ENCODE results near the gene ZCCHC24.
A peak's percentile ranks its signal among the peaks of the same experiment; 100 is the strongest.

ZCCHC24 gene

DNA sequence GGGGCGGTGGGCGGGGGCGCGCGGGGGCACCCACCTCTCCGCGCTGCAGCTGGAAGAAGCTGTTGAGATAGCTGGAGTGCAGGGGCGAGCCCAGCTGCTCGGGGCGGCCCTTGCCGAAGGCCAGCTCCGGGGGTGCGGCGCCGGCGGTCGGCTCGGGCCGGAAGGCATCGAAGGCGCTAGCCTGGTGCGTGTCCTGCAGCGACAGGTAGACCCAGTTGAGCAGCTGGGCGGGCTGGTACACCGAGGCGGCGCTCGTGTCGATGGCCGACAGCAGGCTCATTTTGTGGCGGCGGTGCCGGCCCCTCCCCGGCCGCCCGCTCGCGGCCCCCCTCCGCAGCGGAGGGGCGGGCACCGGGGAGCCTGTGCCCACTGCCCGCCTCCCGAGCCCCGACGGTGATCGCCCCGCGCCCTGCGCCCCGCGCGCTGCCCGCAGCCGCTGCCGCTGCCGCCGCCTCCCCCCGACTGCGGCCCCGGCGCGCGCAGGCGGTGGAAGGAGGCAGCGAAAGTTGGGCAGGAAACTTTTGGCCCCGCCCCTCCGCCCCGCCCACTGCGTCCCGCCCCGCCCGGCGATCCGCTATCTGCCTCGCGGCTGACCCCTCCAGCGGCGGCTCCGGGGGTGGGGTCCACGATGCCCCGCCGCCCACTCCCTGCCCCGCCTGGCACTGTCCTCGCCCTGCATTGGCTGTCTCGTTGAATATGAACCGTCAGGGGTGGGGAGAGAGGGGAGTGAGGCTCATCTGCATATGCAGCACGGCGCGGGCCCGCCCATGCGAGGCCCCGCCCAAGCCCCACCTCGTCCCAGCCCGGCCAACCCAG, at the start of gene ZCCHC24:
ZCCHC24 (minus strand) TSS at position 464 of the 816 bp plus-strand sequence; CDS start at position 280, 184 bp downstream.
- peak; percentile 99 for DNase-seq (ENCODE audit: low spot score)

- DNase-seq (ENCODE audit: low spot score), result no peak
Measured at GRCh38 chr10:79493806-79494205, 48.4 kb upstream of the ZCCHC24 start.

GRCh38 chr10:79492839-79493238, 47.4 kb upstream of the ZCCHC24 start:
- no peak for DNase-seq (ENCODE audit: low spot score)

GRCh38 chr10:79492256-79492655, 46.8 kb upstream of the ZCCHC24 start:
- DNase-seq (ENCODE audit: low spot score), result no peak

DNA sequence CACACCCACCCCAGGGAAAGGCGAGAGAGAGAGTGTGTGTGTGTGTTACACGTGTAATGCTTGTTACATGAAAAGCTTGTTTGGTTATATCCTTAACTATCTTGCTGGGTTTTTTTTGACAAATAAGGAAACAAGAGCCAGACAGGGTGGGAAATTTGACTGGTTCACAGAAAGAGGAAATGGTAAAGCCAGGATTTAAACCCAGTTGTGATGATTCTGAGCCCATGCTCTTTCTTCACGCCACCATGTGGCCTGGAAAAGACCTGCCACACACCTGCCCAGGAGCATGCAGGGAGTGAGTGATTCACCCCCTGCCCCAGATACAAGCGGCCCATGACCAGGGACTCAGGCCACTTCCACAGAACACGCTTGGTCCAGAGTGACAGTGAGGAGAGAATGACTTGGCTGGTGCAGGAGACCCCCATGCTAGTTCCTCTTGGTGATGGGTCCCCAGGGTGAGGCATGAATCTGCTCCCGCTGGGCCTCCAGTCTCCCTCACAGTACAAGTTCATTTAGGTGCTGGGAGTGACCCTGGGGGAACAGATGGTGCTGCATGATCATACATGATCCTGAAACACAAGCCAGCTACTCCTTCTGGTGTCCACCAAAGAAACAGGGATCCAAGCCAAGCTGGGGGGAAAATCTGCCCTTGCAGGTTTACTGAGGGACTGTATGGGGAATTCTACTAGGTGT, 45.9 kb upstream of the ZCCHC24 start:
- DNase-seq (ENCODE audit: low spot score), result no peak

DNA sequence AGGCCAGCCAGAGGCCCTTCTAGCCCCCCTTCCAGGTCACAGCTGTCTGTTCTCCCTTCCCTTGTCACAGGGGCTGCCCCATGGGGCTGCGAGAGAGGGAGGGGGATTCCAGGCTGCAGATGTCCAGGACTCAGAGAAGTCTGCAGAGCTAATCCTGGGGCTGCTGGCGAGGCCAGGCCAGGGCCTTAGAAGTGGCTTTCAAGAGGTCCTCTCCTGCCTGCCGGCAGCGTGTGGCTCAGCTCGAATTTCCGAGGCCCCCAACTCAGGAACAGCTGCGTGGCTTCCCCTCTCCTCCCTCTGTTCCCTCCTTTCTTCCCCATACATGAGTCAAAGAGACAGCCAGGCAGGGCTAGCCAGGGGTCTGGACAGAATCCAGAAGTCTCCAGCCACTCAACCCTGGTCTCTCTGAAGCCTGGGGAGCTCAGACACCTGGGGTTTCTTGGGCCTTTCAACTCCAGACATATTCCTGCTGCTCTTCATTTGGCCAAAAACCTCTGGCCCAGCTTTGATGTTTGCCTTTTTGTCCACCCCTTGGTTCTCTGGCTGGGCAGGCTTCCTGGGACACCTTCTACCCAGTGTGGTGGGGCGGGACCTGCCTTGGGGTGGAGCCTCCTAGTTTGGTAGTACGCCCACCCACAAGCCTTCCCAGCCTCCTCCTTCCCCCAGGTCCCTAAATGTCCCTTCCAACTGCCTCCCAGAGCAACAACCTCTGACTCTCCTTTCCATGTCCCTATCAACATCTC, 45.1 kb upstream of the ZCCHC24 start:
- no peak for DNase-seq (ENCODE audit: low spot score)

GRCh38 chr10:79488870-79489269, 43.4 kb upstream of the ZCCHC24 start:
- DNase-seq (ENCODE audit: low spot score), result no peak

GRCh38 chr10:79488336-79488735, 42.9 kb upstream of the ZCCHC24 start:
- no peak for DNase-seq (ENCODE audit: low spot score)

DNA sequence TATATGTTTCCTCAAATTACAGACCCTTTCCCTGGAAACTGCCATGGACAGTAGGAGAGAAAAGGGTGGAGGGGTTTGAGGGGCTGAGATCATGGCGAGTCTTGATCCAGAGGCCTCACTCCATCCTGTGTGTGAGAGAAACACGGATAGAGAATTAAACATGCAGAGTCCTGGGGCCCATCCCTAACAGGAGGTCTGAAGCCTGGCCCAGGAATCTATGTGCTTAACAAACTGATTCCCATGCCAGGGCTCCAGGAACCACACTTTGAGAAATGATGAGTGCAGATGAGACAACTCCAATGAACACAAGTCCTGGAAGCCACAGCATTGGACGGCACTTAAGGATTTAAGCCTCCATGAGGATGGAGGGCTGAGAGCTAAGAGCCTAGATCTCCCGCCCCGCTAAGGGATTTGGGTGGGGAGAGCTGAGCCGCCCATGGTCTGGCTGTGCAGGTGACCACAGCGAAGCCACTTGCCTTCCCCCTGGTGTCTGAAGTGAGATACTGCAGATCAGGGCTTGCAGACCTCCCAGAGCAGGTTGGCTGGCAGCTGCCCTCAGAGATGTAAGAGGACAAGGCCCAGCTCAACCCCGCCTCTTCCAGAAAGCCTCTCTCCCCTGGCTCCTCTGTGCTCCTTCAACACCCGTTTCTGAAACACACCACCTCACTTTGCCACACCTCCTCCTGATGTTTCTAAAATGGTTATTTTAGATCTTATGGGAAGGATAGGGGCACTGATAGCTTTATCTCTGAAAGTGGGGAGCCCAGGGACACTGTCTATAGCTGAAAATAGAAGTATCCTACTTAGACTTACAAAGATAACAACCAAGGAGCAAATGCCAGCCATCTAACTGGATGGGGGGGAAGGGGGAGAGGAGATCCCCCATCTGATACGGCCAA, 42.1 kb upstream of the ZCCHC24 start:
- no peak for DNase-seq (ENCODE audit: low spot score)

GRCh38 chr10:79484476-79484875, 39.1 kb upstream of the ZCCHC24 start:
- DNase-seq (ENCODE audit: low spot score), result no peak

DNA sequence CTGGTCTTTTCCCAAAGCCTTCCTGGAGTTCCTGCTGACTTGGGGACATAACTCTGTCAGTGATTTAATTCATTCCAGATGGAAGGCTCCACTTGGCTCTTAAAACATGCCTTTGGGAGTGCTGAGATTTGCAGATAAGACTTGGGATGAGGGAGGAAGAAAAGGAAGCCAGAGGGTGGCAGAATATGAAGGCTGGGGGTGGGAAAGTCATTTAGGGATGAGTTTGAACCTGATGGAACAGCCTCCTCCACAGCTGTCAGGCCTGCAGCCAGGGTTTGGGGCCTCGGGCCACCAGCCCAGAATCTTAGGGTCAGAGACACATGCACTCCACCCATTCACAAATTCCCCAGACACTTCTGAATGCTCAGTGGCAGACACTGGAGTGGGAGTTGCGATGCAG, 38.5 kb upstream of the ZCCHC24 start:
- DNase-seq (ENCODE audit: low spot score), result no peak

DNA sequence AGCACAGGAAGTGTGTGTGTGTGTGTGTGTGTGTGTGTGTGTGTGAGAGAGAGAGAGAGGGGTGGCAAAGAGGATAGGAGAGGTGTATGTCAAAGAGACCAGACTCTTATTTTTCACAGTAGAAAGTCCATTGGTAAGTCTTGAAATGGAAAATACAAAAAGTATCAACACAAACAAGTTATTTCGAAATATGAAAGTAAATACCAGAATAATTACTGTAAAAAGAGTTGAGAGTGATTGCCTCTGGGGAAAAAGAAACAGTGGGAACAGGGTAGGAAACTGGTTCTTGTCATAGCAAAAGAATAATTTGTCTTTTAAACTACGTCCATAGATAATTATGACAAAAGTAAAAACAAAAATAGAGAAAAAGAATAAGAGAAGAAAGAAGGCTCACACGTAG, 37.9 kb upstream of the ZCCHC24 start:
- no peak for DNase-seq (ENCODE audit: low spot score)

- no peak for DNase-seq (ENCODE audit: low spot score)
Measured at GRCh38 chr10:79482741-79483140, 37.3 kb upstream of the ZCCHC24 start.

- DNase-seq (ENCODE audit: low spot score), result no peak
Measured at GRCh38 chr10:79482304-79482703, 36.9 kb upstream of the ZCCHC24 start.

GRCh38 chr10:79479283-79479909, 34.0 kb upstream of the ZCCHC24 start:
- no peak for DNase-seq (ENCODE audit: low spot score)

- no peak for DNase-seq (ENCODE audit: low spot score)
Measured at GRCh38 chr10:79477456-79477855, 32.0 kb upstream of the ZCCHC24 start.

DNA sequence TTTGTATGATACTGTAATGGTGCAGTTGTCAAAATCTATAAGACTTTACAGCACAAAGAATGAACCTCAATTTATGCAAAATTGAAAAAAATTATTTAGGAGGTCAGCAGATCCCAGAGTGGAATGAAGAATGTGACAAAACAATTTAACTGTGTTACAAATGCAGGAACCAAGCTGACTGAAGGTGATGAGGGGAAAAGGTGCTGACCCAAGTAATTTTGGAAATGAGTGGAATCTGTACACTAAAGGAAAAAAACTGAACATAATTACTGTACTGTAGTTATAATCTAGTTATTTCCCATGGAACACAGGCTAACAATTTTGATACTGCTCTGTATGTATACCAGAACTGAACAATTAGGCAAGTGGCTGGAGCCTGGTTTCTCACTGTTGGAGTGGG, 31.2 kb upstream of the ZCCHC24 start:
- no peak for DNase-seq (ENCODE audit: low spot score)

- DNase-seq (ENCODE audit: low spot score), result peak; percentile 45
Measured at GRCh38 chr10:79475877-79476276, 30.5 kb upstream of the ZCCHC24 start.

DNA sequence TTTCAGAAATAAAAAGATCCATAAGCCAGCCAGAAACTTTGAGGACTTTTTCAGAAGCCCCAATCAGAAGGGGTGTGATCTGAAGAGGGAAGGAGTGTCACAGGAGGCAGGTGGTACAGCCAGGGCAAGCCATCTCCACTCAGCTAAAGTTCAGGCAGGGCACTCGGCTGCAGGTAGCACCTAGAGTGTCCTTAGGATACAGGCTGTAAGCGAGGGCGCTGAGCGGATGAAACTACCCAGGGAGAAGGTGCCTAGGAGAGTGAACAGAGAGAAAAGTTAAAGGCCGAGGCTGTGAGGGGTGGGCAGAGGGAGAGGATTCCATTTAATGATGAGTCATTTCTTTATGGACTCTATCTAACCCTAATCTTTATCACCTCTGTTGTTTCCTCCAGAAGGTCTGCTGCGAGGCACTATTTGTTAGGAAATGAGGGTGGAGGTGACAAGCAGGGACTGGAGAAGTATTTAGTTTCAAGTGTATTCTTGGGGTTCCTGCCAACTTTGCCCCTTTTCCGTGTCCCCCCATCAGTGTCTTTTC, 29.8 kb upstream of the ZCCHC24 start:
- no peak for DNase-seq (ENCODE audit: low spot score)

DNA sequence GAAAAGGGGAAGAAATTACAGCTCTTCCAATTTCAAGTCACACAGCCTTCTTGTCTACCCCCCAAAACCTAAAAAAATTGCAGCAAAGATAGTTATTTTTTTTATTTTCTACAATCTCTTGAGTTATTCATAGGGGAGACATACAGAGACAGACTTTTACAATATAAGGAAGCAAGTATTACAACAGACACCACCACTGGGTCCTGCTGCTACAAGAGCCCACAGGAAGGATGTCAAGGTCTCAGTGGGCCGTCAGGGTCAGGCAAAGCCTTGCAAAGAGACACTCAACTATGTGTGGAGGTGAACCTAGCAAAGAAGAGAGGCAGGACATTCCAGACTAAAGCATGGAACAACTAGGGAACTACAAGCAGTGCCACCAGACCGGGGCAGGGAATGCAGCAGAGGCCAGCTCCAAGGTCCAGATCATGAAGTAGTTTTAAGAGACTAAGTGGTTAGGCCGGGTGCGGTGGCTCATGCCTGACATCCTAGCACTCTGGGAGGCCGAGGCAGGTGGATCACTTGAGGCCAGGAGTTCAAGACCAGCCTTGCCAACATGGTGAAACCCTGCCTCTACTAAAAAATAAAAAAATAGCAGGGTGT, 28.2 kb upstream of the ZCCHC24 start:
- DNase-seq (ENCODE audit: low spot score), result no peak

DNA sequence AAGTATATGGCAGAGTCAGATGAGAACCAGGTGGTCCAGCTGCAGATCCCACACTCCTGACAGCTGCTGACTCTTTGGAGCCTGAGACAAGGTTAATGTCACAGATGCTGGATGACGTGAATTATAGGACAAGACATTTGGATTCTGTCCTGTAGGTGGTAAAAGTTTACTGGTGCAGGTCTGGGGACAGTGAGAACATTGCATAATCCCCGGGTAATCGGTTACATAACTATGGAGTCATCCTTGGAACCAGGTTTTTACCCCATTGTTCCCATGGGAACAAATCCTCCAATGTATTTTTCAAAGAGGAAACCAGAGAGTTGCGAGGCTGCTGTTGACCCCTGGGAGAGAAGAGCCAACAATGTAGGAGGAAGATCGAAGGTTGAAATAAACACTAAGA, 27.5 kb upstream of the ZCCHC24 start:
- DNase-seq (ENCODE audit: low spot score), result no peak

Measured in putamen (tissue), 1 donor.